HG02588 (cell line): ENCODE data around the gene TMEM41B.
"Not testable (repeated sequence)": the region's sequence is repeated elsewhere in the genome, so short reads cannot be mapped to it uniquely, and the experiment has no call there.

Experiments used
- ATAC-seq: cut with Tn5 transposase; IDR thresholded peaks from one replicate; pipeline ENCODE4 v1.9.1; 2021; ENCODE audit warnings: mild to moderate bottlenecking, moderate library complexity; ENCODE audit not compliant: unreplicated experiment

TMEM41B gene, protein sequence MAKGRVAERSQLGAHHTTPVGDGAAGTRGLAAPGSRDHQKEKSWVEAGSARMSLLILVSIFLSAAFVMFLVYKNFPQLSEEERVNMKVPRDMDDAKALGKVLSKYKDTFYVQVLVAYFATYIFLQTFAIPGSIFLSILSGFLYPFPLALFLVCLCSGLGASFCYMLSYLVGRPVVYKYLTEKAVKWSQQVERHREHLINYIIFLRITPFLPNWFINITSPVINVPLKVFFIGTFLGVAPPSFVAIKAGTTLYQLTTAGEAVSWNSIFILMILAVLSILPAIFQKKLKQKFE

DNA sequence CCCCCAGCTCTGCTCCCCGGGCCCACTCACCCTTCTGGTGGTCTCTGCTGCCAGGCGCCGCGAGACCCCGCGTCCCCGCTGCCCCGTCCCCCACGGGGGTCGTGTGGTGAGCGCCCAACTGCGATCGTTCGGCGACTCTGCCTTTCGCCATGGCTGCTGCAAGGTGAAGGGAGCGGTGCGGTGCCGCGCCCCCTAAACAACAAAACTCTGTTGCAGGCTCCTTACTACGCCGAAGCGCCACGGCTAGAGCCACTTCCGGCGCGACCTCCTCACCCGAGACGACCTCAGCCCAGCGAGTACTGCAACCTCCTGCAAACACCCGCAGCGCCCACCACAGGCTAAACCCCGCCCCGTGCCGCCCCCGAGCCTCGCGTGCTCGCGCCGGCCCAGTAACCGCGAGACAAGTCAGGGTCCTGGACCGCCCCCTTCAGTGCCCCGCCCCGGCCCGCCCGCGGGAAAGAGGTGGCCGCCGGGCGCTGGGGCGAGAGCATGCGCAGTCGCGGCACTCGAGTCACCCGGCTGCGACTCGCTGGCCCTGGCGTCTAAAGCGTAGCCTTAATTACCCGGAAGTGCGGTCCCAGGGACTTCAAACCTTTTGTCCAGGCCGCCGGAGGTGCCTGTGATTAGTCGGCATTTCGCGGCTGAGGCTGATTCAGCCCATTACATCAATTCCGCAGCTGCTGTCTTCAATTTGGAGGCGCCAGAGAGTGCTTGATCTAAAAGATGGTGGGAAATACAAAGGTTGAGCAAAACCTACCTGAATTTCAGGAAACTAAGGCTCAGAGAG lies at the start of gene TMEM41B:
TMEM41B (minus strand) TSS at position 303 of the 787 bp plus-strand sequence; CDS start at position 151, 152 bp downstream.
- peak; percentile 97 for ATAC-seq

DNA sequence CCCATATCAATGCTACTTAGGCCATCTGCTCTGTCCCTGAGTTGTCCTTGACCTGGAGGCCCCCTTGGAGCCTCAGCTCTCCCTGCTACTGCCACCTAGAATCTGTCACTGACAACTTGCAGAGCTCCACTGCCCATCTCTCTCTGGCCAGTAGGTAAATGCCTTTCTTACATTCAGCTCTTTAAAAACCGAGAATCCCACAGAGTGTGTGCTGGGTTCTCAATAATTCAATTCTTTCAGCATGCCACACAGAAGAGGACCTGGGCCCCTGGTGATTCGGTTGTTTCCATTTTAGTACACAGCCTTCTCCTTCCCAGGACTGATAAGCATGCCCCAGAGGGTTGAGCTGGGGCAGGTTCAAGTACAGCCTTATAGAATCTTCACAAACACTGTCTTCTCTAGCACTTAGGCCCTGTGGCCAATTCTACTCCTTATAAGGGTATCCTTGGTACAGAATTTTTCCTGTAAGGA lies 48.0 kb upstream of the TMEM41B start:
- no peak for ATAC-seq

DNA sequence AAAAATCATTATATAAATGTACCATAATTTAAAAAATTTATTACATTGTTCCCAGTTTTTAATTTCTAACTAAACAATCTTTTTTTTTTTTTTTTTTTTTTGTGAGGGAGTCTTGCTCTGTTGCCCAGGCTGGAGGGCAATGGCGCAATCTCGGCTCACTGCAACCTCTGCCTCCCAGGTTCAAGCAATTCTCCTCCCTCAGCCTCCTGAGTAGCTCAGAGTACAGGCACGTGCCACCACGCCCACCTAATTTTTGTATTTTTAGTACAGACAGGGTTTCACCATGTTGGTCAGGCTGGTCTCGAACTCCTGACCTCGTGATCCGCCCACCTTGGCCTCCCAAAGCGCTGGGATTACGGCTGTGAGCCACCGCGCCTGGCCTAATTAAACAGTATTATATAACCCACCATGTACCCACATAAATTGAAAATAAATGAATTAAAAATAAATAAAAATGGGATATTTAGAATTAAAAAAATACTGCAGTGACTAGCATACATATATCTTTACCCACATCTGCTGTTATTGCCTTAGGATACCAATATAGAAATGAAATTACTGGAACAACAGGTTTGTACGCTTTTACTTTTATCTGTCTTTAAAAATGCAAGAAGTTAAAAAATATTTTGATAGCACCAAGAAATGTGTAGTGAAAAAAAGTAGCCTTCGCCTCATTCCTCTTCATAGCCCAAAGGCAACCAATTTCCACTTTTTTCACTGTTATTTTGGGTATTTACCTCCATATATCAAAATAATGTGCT lies 46.6 kb upstream of the TMEM41B start:
- not testable (repeated sequence) for ATAC-seq

DNA sequence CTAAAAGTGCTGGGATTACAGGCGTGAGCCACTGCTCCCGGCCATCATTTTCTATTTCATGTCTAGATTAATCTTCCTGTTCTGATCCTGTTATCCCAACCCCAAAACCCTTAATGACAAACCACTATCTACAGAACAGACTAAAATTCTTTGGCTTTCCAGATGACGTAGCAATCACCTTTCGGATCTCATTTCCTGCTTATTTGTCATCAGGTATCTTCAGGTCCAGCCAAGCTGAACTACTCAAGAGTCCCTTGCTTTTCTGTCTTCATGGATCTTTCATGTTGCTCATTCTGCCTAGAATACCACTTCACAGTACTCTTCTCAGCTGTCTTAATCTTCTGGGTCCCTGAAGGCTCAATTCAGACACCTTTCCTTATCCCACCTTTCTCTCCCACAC lies 42.6 kb upstream of the TMEM41B start:
- no peak for ATAC-seq

DNA sequence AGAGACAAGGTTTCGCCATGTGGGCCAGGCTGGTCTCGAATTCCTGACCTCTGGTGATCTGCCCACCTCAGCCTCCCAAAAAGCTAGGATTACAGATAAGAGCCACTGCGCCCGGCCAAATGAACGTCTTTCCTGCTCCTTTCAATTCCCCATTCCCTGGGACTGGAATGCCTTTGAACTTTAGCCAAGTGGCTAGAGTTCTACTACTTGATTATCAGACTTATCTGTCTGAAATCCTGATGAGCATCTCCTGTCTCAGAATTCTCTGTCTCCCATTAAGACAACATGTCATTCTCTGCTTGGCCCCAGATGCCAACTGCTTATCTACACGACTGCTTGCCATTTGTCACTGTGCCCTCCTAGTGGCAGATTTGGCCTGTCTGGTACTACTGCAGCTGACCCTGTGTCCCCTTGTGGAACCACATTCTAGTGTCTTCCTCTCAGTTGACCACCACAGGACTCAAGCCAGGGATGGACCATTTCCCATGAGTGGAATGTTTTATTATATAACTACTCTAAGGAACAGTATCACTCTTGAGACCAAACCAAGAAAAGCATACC lies 37.0 kb upstream of the TMEM41B start:
- ATAC-seq: no peak

DNA sequence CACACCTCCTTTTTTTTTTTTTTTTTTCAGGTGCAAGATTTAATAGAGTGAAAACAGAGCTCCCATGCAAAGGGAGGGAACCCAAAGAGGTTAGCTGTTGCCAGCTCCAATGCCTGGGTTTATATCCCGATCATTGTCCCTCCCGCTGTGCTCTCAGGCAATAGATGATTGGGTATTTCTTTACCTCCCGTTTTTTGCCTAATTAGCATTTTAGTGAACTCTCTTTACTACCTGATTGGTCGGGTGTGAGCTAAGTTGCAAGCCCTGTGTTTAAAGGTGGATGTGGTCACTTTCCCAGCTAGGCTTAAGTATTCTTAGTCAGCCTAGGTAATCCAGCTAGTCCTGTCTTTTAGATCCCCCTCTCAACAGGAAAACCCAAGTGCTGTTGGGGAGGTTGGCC lies 33.4 kb upstream of the TMEM41B start:
- not testable (repeated sequence) for ATAC-seq

DNA sequence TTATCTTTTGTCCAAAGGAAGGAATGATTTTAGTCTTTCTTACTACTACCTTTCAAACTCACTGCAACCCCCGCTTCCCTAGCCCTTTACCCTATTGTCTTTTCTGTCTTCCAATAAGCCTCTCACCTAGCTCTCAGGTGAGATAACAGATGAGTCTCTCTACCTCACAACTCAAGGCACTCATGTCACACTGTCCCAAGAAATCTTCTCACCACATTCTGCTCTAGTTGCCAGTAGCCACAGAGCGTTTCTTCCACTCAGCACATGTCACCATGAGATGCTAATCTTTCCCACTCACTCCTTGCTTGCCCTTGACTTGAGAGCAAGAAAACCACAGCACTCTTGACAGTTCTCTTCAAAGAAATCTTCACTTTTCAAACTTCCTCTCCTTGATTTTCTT lies 32.7 kb upstream of the TMEM41B start:
- no peak for ATAC-seq

DNA sequence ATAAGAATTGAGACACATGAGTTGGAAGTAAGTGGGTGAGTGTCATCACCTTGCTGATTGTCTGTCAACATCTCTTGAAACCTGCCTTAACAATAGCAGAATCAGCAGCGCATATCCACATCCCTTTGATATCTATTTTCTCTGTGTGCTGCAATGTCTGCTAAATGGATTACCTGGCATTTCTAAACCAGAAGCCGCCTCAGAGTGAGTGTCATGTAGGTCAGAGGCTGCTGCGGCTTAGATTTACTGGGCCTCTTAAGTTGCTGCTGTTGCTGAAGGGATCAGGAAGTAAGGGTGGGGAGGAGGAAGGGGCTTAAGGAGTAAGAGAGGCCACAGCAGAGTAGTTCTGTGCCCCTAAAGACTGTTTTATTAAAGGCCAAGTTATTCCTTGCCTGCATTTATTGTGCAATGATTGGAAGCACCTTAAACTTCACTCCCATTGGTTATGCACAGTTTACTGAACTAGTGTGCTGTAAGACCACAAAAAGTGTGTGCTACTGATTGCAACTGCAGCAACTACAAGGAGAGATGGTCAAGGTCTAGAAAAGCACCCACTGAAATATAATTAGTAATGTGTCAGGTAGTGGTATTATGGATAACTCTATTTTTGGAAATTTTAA lies 29.8 kb upstream of the TMEM41B start:
- no peak for ATAC-seq

DNA sequence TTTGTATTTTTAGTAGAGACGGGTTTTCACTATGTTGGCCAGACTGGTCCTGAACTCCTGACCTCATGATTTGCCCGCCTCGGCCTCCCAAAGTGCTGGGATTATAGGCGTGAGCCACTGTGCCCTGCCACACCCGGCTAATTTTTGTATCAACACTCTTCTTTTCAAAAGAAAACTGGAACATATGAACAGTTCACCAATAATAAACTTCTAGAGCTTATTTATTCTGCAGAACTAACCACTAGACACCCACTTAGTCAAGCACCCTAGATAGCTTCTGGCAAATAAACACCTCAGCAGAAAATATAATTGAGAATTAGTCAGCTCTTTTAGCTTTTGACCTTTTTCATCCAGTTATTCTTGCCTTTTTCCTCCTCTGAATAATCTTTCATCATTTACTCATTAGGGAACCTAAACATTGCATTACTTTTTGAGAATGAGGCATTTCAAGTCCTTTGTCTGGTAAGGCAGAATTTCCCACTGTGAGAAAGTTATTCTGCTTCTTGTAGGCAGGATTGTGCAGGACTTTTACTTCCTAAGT lies 27.3 kb upstream of the TMEM41B start:
- no peak for ATAC-seq

DNA sequence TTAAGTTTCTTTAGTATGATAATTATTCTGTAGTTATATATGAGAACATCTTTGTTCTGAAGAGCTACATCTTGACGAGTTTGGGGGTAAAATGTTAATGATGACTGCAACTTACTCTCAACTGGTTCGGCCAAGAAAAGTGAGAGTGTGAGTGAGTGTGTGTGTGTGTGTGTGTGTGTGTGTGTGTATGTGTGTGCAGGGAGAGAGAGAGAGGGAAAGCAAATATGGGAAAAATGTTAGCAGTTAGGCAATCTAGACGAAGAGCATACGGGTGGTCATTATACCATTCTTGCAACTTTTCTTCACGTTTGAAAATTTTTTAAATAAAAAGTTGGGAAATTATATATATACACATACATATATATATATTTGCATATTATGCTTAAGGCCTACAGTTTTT lies 18.3 kb upstream of the TMEM41B start:
- no peak for ATAC-seq

DNA sequence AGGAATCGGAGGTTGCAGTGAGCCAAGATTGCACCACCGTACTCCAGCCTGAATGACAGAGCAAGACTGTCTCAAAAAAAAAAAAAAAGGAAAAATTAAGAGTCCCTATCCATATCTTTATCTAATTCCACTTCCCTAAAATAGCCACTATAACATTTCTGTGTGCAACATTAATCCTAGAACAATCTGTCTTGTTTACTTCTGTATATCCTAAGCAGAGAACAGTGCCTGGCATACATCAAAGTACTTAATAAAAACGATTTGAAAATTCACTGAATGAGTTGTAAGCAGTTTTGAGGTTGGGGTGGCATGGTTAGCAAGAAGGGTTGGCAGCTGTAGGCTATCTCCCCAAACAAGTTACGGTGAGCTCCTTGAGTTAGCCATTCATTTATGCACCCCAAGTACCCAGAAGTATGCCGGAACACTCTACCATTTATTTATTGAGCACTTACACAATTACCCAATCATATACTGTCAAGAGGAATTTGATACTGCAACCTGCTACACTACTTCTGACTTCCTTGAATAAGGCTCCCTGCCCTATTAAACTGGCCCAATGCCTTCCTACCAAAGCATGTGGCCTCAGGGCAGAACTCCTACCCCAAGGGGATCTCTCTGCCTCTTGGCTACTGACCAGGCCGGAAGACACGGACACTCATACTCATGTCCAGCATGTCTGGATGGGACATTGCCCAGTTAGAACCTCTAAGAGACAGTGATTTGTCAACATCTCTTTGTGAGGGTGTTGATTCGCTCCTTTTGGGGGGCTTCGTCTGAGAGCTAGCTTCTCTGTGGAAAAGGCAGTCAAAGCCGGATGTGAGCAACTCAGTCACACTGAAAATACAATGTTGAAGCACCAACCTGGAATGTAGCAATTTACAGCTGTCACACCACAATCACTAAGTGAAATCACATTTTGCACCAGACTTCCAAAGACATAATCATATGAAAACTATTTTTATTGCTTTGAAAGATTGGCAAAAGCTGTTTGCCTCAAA lies 16.3 kb upstream of the TMEM41B start:
- no peak for ATAC-seq

DNA sequence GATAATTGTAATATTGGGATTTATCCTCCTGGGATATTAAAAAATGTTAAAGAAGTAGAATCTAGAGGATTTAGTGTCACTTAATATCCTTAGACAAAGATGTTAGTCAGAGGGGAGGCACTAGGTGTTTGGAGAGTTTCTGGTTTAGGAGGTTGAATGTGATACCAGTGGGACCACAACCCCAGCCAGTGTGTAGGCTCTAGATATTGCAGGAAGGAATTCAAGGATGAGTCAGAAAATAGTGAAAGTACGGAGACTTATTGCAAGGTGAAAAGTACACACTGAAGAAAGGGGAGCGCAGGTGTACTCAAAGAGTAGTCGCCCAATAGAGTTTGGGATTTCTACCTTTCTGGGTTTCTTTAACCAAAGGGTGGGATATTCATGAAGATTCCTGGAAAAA lies 5.7 kb upstream of the TMEM41B start:
- no peak for ATAC-seq

DNA sequence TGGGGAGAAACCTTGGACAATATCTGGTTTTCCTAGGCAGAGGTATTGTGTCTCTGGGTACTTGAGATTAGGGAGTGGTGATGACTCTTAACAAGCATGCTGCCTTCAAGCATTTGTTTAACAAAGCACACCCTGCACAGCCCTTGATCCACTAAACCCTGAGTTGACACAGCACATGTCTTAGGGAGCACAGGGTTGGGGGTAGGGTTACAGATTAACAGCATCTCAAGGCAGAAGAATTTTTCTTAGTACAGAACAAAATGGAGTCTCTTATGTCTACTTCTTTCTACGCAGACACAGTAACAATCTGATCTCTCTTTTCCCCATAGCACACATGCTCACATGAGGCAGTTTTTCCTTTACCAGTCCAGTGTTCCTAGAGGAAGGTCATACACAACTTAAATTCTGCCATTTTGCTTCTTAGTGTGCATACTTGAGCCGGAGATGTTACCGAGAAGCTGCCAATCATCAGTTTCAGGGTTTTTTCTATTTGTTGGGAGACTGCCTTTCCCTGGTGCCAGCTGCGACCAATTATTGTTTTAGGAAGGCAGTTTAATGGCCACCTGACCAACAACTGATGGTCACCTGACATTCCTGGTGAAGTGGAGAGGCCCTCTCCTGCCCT lies 5.1 kb upstream of the TMEM41B start:
- not testable (repeated sequence) for ATAC-seq

DNA sequence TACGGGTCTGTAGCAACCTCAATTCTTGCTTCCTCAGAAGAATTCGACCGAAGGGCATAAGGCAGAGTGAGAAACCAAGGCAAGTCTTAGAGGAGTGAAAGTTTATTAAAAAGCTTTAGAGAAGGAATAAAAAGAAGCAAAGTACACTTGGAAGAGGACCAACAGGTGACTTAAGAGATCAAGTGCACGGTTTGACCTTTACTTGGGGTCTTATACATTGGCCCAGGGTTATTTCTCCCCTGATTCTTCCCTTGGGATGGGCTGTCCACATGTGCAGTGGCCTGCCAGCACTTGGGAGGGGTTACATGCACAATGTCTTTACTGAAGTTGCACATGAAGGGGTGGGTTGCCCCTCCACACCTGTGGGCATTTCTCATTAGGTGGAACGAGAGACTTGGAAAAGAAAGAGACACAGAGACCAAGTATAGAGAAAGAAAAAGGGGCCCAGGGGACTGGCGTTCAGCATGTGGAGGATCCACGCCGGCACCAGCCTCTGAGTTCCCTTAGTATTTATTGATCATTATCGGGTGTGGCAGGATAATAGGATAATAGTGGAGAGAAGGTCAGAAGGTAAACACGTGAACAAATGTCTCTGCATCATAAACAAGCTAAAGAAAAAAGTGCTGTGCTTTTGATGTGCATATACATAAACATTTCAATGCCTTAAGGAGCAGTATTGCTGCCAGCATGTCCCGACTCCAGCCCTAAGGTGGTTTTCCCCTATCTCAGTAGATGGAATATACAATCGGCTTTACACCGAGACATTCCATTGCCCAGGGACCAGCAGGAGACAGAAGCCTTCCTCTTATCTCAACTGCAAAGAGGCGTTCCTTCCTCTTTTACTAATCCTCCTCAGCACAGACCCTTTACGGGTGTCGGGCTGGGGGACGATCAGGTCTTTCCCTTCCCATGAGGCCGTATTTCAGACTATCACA lies 4.3 kb upstream of the TMEM41B start:
- not testable (repeated sequence) for ATAC-seq

DNA sequence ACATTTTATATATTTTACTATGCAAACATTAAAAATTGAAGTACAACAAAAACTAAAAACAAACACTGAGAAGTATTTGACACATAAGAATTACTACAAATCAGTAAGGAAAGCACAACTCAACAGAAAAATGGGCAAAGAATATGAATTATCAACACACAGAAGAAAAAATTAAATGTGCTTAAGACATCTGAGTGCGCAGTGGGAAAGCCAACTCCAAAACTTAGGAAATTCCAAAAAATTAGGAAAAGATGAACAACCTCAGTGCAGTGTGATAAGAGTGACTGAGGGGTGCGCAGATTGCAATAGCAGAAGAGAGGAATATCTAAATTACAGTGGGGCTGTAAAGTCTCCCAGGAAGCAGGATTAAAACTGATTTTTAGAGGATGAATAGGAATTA lies 1.9 kb upstream of the TMEM41B start:
- ATAC-seq: no peak

DNA sequence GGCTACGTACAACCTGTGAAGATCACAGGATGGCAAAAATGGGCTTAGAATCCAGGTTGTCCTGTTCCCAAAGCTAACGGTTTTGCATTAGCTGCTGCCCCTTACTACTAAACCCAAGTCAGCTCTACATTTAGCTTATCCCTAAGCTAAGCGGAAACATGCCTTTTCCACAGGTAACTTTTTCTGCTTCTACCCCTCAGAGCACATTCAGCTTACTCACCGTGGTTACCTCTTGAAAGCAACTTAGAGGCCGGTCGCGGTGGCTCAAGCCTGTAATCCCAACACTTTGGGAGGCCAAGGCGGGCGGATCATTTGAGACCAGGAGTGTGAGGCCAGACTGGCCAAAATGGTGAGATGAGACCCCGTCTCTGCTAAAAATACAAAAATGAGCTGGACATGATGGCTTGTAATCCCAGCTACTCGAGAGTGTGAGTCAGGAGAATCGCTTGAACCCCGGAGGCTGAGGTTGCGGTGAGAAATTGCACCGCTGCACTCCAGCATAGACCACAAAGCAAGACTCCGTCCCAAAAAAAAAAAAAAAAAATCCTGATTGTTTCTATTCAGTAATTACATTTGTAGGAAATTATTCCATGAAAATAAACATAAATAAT lies 790 bp upstream of the TMEM41B start:
- ATAC-seq: no peak

DNA sequence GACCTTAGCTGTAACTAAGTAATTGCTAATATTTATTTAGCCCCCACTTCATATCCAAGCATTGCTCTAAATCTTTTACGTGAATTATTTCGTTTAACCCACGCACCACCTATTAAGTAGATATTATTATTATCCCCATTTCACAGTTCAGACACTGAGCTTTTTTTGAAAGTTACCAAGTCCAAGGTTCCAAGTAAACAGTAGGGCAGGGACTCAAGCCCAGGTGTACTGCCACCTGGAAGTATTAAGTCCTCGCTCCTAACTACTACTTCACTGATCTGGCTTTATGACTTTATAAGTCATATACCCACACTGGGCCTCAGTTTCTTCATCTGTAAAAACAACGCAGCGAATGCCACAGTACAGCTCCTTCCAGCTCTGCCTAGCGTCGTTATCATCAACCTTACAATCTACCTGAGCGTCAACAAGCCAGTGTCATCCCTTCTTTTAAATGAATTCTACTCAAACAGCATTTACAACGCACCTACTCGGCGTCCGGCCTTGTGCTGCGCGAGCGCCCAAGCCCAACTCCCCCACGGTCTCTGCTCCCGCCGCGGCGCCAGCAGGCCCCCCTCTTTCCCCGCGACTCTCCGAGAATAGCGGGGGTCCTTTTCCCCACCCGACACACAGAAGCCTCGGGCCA lies 624 bp downstream of the TMEM41B start:
- ATAC-seq: peak; percentile 13
